Fibroblast of skin of scalp (primary cell): ENCODE data around the gene ELOVL6.
"Not testable (repeated sequence)": the region's sequence is repeated elsewhere in the genome, so short reads cannot be mapped to it uniquely, and the experiment has no call there.

Experiments
- DNase-seq: peaks from one replicate; pipeline ENCODE4 v3.0.0-alpha.2; 2013

Gene ELOVL6

GRCh38 chr4:110073053-110073845 lies 125.2 kb downstream of the ELOVL6 start:
- DNase-seq = no peak

- peak; percentile 26 for DNase-seq
These were observed 126.9 kb downstream of the ELOVL6 start for GRCh38 chr4:110071466-110071865.

GRCh38 chr4:110068248-110068647 lies 130.2 kb downstream of the ELOVL6 start:
- no peak for DNase-seq

- no peak for DNase-seq
These were observed 133.5 kb downstream of the ELOVL6 start for GRCh38 chr4:110064934-110065333.

GRCh38 chr4:110064295-110064694 lies 134.1 kb downstream of the ELOVL6 start:
- DNase-seq = no peak

GRCh38 chr4:110062166-110062565 lies 136.2 kb downstream of the ELOVL6 start:
- no peak for DNase-seq

GRCh38 chr4:110061076-110061475 lies 137.3 kb downstream of the ELOVL6 start:
- no peak for DNase-seq

GRCh38 chr4:110059556-110060191 lies 138.7 kb downstream of the ELOVL6 start:
- no peak for DNase-seq

- DNase-seq = no peak
These were observed 139.7 kb downstream of the ELOVL6 start for GRCh38 chr4:110058677-110059076.

- peak; percentile 28 for DNase-seq
These were observed 143.2 kb downstream of the ELOVL6 start for GRCh38 chr4:110055158-110055768.

- peak; percentile 54 for DNase-seq
These were observed 148.2 kb downstream of the ELOVL6 start for GRCh38 chr4:110049951-110050925.

GRCh38 chr4:110046588-110047049 lies 151.8 kb downstream of the ELOVL6 start:
- DNase-seq = peak; percentile 32

GRCh38 chr4:110042545-110043517 lies 155.6 kb downstream of the ELOVL6 start:
- peak; percentile 87 for DNase-seq

- DNase-seq = no peak
These were observed 156.7 kb downstream of the ELOVL6 start for GRCh38 chr4:110041735-110042134.

GRCh38 chr4:110039164-110039563 lies 159.3 kb downstream of the ELOVL6 start:
- DNase-seq = not testable (repeated sequence)

- DNase-seq = no peak
These were observed 164.4 kb downstream of the ELOVL6 start for GRCh38 chr4:110034026-110034393.

- DNase-seq = no peak
These were observed 164.9 kb downstream of the ELOVL6 start for GRCh38 chr4:110033355-110034025.

GRCh38 chr4:110032603-110033002 lies 165.8 kb downstream of the ELOVL6 start:
- no peak for DNase-seq

- DNase-seq = no peak
These were observed 172.7 kb downstream of the ELOVL6 start for GRCh38 chr4:110025718-110026117.

- no peak for DNase-seq
These were observed 173.4 kb downstream of the ELOVL6 start for GRCh38 chr4:110025056-110025455.

GRCh38 chr4:110022457-110022856 lies 176.0 kb downstream of the ELOVL6 start:
- no peak for DNase-seq
